Epithelial cell of alveolus of lung (primary cell): ENCODE data around the gene ZNF648. TPM values are rescaled to one million over a fixed set of nuclear protein-coding genes. Genes with fewer than 3 reads are reported as not detected.

Source experiments
- total RNA-seq: library from RNA; depleted of rRNA; stranded (reverse); fragments of >200 nt; gene quantifications from 2 replicates; pipeline ENCODE4 v1.2.1, GENCODE V29; 2015

ZNF648 gene
- not detected in 2 replicates for total RNA-seq

GRCh38 chr1:182061594-182061993 lies at the start of gene ZNF648:
Gene ZNF648, minus strand, starts transcription at chr1:182061712. Its CDS starts 3,702 bp downstream, at chr1:182058010.

